H1 (cell line): ENCODE measurements around the gene CHP2. TPM values are rescaled to one million over a fixed set of nuclear protein-coding genes. Genes with fewer than 3 reads are reported as not detected.
A peak's percentile ranks its signal among the peaks of the same experiment; 100 is the strongest.

Source experiments
- CTCF ChIA-PET: fragments of 300-600 bp; sonication (Branson Sonifier 250); formaldehyde crosslinking; loops from one replicate; lab custom pipeline; 2021; ENCODE audit not compliant: partially characterized antibody; lab: Charles Lee
- POLR2A ChIA-PET: fragments of 300-600 bp; sonication (Branson Sonifier 250); formaldehyde crosslinking; loops from one replicate; lab custom pipeline; 2021; ENCODE audit warnings: inconsistent platforms; ENCODE audit not compliant: partially characterized antibody; lab: Charles Lee
- DNase-seq, 2 experiments: peaks; one replicate each; pipeline versions ENCODE4 v3.0.0 to v3.0.0-alpha.2; 2010 to 2022; ENCODE audit warnings: low spot score in 2 of 2, low read depth in 1 of 2, mixed read lengths in 1 of 2
- FAIRE-seq: peaks from 2 replicates; lab custom pipeline; 2011; peaks lifted over from hg19 to GRCh38; lab: Jason Lieb, UNC
- H2AFZ ChIP-seq: 2 replicates; pipeline ENCODE4 v1.8.1; 2012; ENCODE audit warnings: low read length, inconsistent platforms
- H2AK5ac ChIP-seq: 2 replicates; pipeline ENCODE4 v1.6.1; 2013; ENCODE audit warnings: low read depth, low read length
- H2BK120ac ChIP-seq: replicated peaks from 2 replicates; pipeline ENCODE3; 2013; ENCODE audit warnings: low read depth, low read length, inconsistent platforms
- H2BK12ac ChIP-seq: 2 replicates; pipeline ENCODE4 v1.6.1; 2013; ENCODE audit warnings: low read depth, low read length
- H2BK15ac ChIP-seq: 2 replicates; pipeline ENCODE4 v1.6.1; 2013; ENCODE audit warnings: low read length
- H2BK20ac ChIP-seq: 2 replicates; pipeline ENCODE4 v1.6.1; 2013; ENCODE audit warnings: low read length
- H2BK5ac ChIP-seq: 2 replicates; pipeline ENCODE4 v1.6.1; 2013; ENCODE audit warnings: low read depth, low read length
- H3K14ac ChIP-seq: 2 replicates; pipeline ENCODE4 v1.6.1; 2013; ENCODE audit warnings: inconsistent platforms; ENCODE audit not compliant: insufficient read length
- H3K18ac ChIP-seq: 2 replicates; pipeline ENCODE4 v1.6.1; 2013; ENCODE audit warnings: low read length; ENCODE audit errors: extremely low read depth
- H3K23ac ChIP-seq: 2 replicates; pipeline ENCODE4 v1.6.1; 2013; ENCODE audit warnings: inconsistent platforms; ENCODE audit not compliant: insufficient read length
- H3K23me2 ChIP-seq: 2 replicates; pipeline ENCODE4 v1.6.1; 2013; ENCODE audit warnings: low read depth, low read length
- H3K27ac ChIP-seq: 2 replicates; pipeline ENCODE4 v1.6.1; 2011; ENCODE audit warnings: low read depth, low read length, inconsistent platforms
- H3K27me3 ChIP-seq, 4 experiments: replicated peaks in 1 of 4; 1 replicate in 1 of 4; 2 replicates in 3 of 4; pipeline versions ENCODE4 v1.6.1 to v1.8.1; 2011 to 2013; ENCODE audit warnings: low read length in 3 of 4, mild to moderate bottlenecking in 3 of 4, inconsistent platforms in 2 of 4, mixed read lengths in 2 of 4, moderate library complexity in 1 of 4; ENCODE audit not compliant: control insufficient read depth in 3 of 4, insufficient read depth in 3 of 4; ENCODE audit errors: extremely low read depth in 1 of 4
- H3K36me3 ChIP-seq, 4 experiments: 2 replicates each; pipeline versions ENCODE4 v1.6.1 to v1.8.1; 2011 to 2013; ENCODE audit warnings: mild to moderate bottlenecking in 4 of 4, low read length in 3 of 4, moderate library complexity in 2 of 4, control low read depth in 1 of 4, inconsistent platforms in 1 of 4; ENCODE audit not compliant: insufficient read depth in 4 of 4, control insufficient read depth in 2 of 4
- H3K4ac ChIP-seq: replicated peaks from 2 replicates; pipeline ENCODE3; 2013; ENCODE audit warnings: low read length, low read depth, mixed read lengths, inconsistent platforms; ENCODE audit not compliant: insufficient read length
- H3K4me1 ChIP-seq, 4 experiments: replicated peaks in 1 of 4; 1 replicate in 1 of 4; 2 replicates in 3 of 4; pipeline versions ENCODE4 v1.6.1 to v1.8.1; 2011 to 2013; ENCODE audit warnings: low read length in 3 of 4, inconsistent platforms in 2 of 4, mixed read lengths in 1 of 4; ENCODE audit not compliant: insufficient read depth in 4 of 4, control insufficient read depth in 3 of 4
- H3K4me2 ChIP-seq, 2 experiments: 2 replicates each; pipeline versions ENCODE4 v1.6.1 to v1.8.1; 2011 to 2013; ENCODE audit warnings: low read depth in 2 of 2, low read length in 2 of 2, control low read depth in 1 of 2, inconsistent platforms in 1 of 2, mild to moderate bottlenecking in 1 of 2; ENCODE audit not compliant: insufficient read depth in 1 of 2
- H3K4me3 ChIP-seq, 4 experiments: fragments of 200-600, 300-600 bp in 1 of 4; sonication (generic), shearing (Covaris generic), sonication (Bioruptor Twin) in 1 of 4; 2 replicates each; pipeline versions ENCODE4 v1.5.1 to v1.8.1; 2011 to 2016; ENCODE audit warnings: low read length in 4 of 4, low read depth in 3 of 4, control low read depth in 2 of 4, inconsistent platforms in 2 of 4, mild to moderate bottlenecking in 2 of 4, mixed read lengths in 1 of 4, moderate library complexity in 1 of 4; ENCODE audit not compliant: insufficient read depth in 2 of 4; ENCODE audit errors: extremely low read depth in 1 of 4
- H3K56ac ChIP-seq: replicated peaks from 2 replicates; pipeline ENCODE3; 2013; ENCODE audit warnings: low read depth, mild to moderate bottlenecking, mixed read lengths, low read length, inconsistent platforms; ENCODE audit not compliant: insufficient read length
- H3K79me1 ChIP-seq: 2 replicates; pipeline ENCODE4 v1.6.1; 2013; ENCODE audit warnings: low read depth, low read length, control low read depth
- H3K79me2 ChIP-seq, 2 experiments: 2 replicates each; pipeline versions ENCODE4 v1.6.1 to v1.8.1; 2012 to 2013; ENCODE audit warnings: low read length in 2 of 2, mild to moderate bottlenecking in 2 of 2, inconsistent platforms in 1 of 2; ENCODE audit not compliant: insufficient read depth in 2 of 2, control insufficient read depth in 1 of 2
- H3K9ac ChIP-seq, 4 experiments: replicated peaks in 1 of 4; 1 replicate in 1 of 4; 2 replicates in 3 of 4; pipeline versions ENCODE4 v1.6.1 to v1.8.1; 2011 to 2013; ENCODE audit warnings: low read depth in 3 of 4, low read length in 3 of 4, control low read depth in 2 of 4, mild to moderate bottlenecking in 2 of 4, moderate library complexity in 2 of 4, inconsistent platforms in 1 of 4; ENCODE audit errors: extremely low read depth in 1 of 4
- H3K9me3 ChIP-seq, 2 experiments: 2 replicates each; pipeline versions ENCODE4 v1.6.1 to v1.8.1; 2012 to 2013; ENCODE audit warnings: mild to moderate bottlenecking in 2 of 2, moderate library complexity in 2 of 2, control low read depth in 1 of 2, inconsistent platforms in 1 of 2, low read depth in 1 of 2, low read length in 1 of 2, mixed read lengths in 1 of 2; ENCODE audit not compliant: insufficient read depth in 2 of 2
- H4K20me1 ChIP-seq, 2 experiments: replicated peaks in 1 of 2; 2 replicates each; pipeline versions ENCODE3 to v1.8.1; 2011 to 2013; ENCODE audit warnings: inconsistent platforms in 2 of 2, low read length in 2 of 2, mild to moderate bottlenecking in 1 of 2; ENCODE audit not compliant: insufficient read depth in 2 of 2, control insufficient read depth in 1 of 2
- H4K5ac ChIP-seq: 2 replicates; pipeline ENCODE4 v1.6.1; 2013; ENCODE audit warnings: low read length, low read depth, mixed read lengths, inconsistent platforms; ENCODE audit not compliant: insufficient read length
- H4K8ac ChIP-seq: 2 replicates; pipeline ENCODE4 v1.8.0; 2013; ENCODE audit warnings: mild to moderate bottlenecking, moderate library complexity, low read length, inconsistent platforms; ENCODE audit not compliant: insufficient read depth; ENCODE audit errors: extremely low read depth
- H4K91ac ChIP-seq: replicated peaks from 2 replicates; pipeline ENCODE3; 2013; ENCODE audit warnings: low read length, mixed read lengths, inconsistent platforms; ENCODE audit not compliant: insufficient read length
- CBX5 ChIP-seq: fragments of 300-800, 300-1000 bp; sonication (generic); IDR thresholded peaks from 2 replicates; pipeline ENCODE4 v1.7.1; 2016; ENCODE audit warnings: antibody characterized with exemption, low read length, low read depth
- CHD2 ChIP-seq: IDR thresholded peaks from 2 replicates; pipeline ENCODE4 v1.6.1; 2012; ENCODE audit warnings: low read length, improper control_type of control experiment
- FOSL1 ChIP-seq: IDR thresholded peaks from 2 replicates; pipeline ENCODE4 v1.6.1; 2011; ENCODE audit warnings: mild to moderate bottlenecking, low read depth, low read length, moderate library complexity; ENCODE audit not compliant: insufficient read depth
- POLR2A ChIP-seq, 2 experiments: IDR thresholded peaks; 1 replicate in 1 of 2; 2 replicates in 1 of 2; pipeline ENCODE4 v1.6.1; 2011; ENCODE audit warnings: low read depth in 2 of 2, low read length in 2 of 2, mild to moderate bottlenecking in 2 of 2; ENCODE audit errors: control extremely low read depth in 1 of 2
- RAD21 ChIP-seq, 2 experiments: IDR thresholded peaks in 1 of 2; conservative IDR thresholded peaks in 1 of 2; 2 replicates each; pipeline ENCODE4 v1.6.1; 2011; ENCODE audit warnings: low read depth in 2 of 2, low read length in 2 of 2, improper control_type of control experiment in 1 of 2, inconsistent platforms in 1 of 2, mild to moderate bottlenecking in 1 of 2, moderate library complexity in 1 of 2
- RFX5 ChIP-seq: IDR thresholded peaks from 2 replicates; pipeline ENCODE4 v1.6.1; 2011; ENCODE audit warnings: low read depth, low read length, improper control_type of control experiment, borderline replicate concordance
- SIN3A ChIP-seq, 2 experiments: IDR thresholded peaks in 1 of 2; conservative IDR thresholded peaks in 1 of 2; 2 replicates each; pipeline ENCODE4 v1.6.1; 2011 to 2012; ENCODE audit warnings: low read length in 2 of 2, improper control_type of control experiment in 1 of 2, low read depth in 1 of 2, mild to moderate bottlenecking in 1 of 2
- SIX5 ChIP-seq: IDR thresholded peaks from 2 replicates; pipeline ENCODE4 v1.6.1; 2011; ENCODE audit warnings: mild to moderate bottlenecking, low read depth, low read length
- SP4 ChIP-seq: IDR thresholded peaks from 2 replicates; pipeline ENCODE4 v1.6.1; 2012; ENCODE audit warnings: low read length, inconsistent platforms
- SRF ChIP-seq: IDR thresholded peaks from 2 replicates; pipeline ENCODE4 v1.6.1; 2011; ENCODE audit warnings: mild to moderate bottlenecking, low read depth, low read length, moderate library complexity
- SUZ12 ChIP-seq: fragments of 200-600 bp; sonication (generic); IDR thresholded peaks from 2 replicates; pipeline ENCODE4 v1.6.1; 2012; ENCODE audit warnings: mild to moderate bottlenecking, inconsistent platforms, low read length, moderate library complexity, mixed read lengths
- TAF1 ChIP-seq: IDR thresholded peaks from 2 replicates; pipeline ENCODE4 v1.6.1; 2011; ENCODE audit warnings: mild to moderate bottlenecking, low read depth, low read length
- TCF12 ChIP-seq: IDR thresholded peaks from 2 replicates; pipeline ENCODE4 v1.6.1; 2011; ENCODE audit warnings: low read depth, mild to moderate bottlenecking, low read length
- WGBS, 2 experiments: shearing (Covaris generic) in 1 of 2; methylation state at CpG; one replicate each; pipeline versions ENCODE4 v1.1.6 to v1.1.7; 2013 to 2015; ENCODE audit warnings: low lambda C conversion rate in 2 of 2, mixed read lengths in 2 of 2, inconsistent platforms in 1 of 2, low coverage in 1 of 2, missing lambda C conversion rate in 1 of 2; ENCODE audit not compliant: insufficient replicate concordance in 2 of 2, insufficient coverage in 1 of 2, insufficient read length in 1 of 2; ENCODE audit errors: extremely low coverage in 1 of 2, missing lambda C conversion rate in 1 of 2; 5-methylcytosine and 5-hydroxymethylcytosine counted together
- polyA plus RNA-seq, 7 experiments: library from polyadenylated mRNA; depleted of rRNA in 3 of 7; stranded (reverse) in 5 of 7; unstranded in 2 of 7; fragments of >200 nt in 5 of 7; fragments of 200-250 nt in 2 of 7; gene quantifications; 1 replicate in 5 of 7; 2 replicates in 1 of 7; 4 replicates in 1 of 7; pipeline versions ENCODE4 v1.2.1 to v1.2.3, GENCODE V29; 2011 to 2013; ENCODE audit warnings: missing spikeins in 2 of 7, mixed read lengths in 2 of 7
- total RNA-seq: library from RNA; stranded (reverse); fragmentation: NEBNext Ultra II Directional; extraction: Animal tissue kit (Norgen Biotek cat#: 25700); gene quantifications from 2 replicates; pipeline ENCODE4 v1.2.1, GENCODE V29; 2021
- TF ChIP-seq, protein P1 (sequence below): IDR thresholded peaks from 2 replicates; pipeline ENCODE4 v1.6.1; 2012; ENCODE audit warnings: inconsistent platforms

CHP2 gene
- total and polyA plus RNA-seq, 2 of the 8 experiments (the other 6 are each of a cell fraction or from before 2014, with no cell fraction given), result 1.3 to 1.6 TPM

DNA sequence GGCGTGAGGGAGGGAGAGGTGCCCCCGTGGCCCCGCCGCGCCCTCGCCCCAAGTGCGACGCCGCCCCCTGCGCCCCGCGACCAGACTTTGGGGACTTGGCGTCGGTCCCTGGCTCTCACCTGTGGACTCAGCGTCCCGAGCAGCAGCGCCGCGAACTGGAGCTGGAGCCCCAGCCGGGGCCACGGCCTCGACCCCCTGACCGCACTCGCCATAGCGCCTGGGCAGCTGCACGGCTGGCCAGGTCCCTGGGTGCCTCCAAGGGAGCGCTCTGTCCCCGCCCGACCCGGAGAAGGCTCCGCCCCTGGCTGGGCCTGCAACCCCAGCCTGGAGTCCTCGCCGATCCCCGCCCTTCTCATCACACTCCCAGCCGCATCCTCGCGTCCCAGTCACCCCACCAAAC lies 41.9 kb upstream of the CHP2 start, which contains the start of gene ERN2:
ERN2 (minus strand) TSS at position 247 of the 400 bp plus-strand sequence; CDS start at position 212, 35 bp downstream.
- H4K5ac ChIP-seq, result no peak within 1 kb of the TSS
- H3K9ac ChIP-seq, result peak within 1 kb of the TSS in 2 of 4 experiments; percentile 2 to 57; a peak in 1 of 7 replicates
- H3K79me2 ChIP-seq, result no peaks in the 10 kb centered on the region
- H3K4me3 ChIP-seq, result peak within 1 kb of the TSS; percentile 45 to 65 (median 58)
- H3K4me2 ChIP-seq, result peak within 1 kb of the TSS; percentile 73 to 79
- 2% methylated on average over 22 of the region's 37 CpGs; no CpG with 5 or more reads in 1 of the 2 experiments for WGBS, 2 experiments
- peaks cover 10% of the 10 kb centered on the region; the same call in 1 of the 2 replicates for H3K23me2 ChIP-seq
- H2BK20ac ChIP-seq, result no peak within 1 kb of the TSS
- no peaks in the 10 kb centered on the region for H3K36me3 ChIP-seq
- H2BK15ac ChIP-seq, result no peak within 1 kb of the TSS
- H3K18ac ChIP-seq, result peak within 1 kb of the TSS; percentile 60
- no peak within 1 kb of the TSS for H3K23ac ChIP-seq
- no peaks in the 10 kb centered on the region for H4K20me1 ChIP-seq
- H4K91ac ChIP-seq, result no peak within 1 kb of the TSS
- H3K56ac ChIP-seq, result no peak within 1 kb of the TSS
- H2AFZ ChIP-seq, result peak within 1 kb of the TSS; percentile 95
- H3K4ac ChIP-seq, result no peak within 1 kb of the TSS
- H2AK5ac ChIP-seq, result no peak within 1 kb of the TSS
- H3K14ac ChIP-seq, result no peak within 1 kb of the TSS
- no peak for FAIRE-seq
- no peak within 1 kb of the TSS; the same call in 1 of the 2 replicates for H2BK5ac ChIP-seq
- no peaks in the 10 kb centered on the region; a peak in 1 of 7 replicates for H3K4me1 ChIP-seq
- CTCF ChIA-PET, result interaction anchor here (0.7 to 2.4 kb wide), 5 partner anchors 9 to 324 kb away, joined by 3 to 7 read pairs (median 3); partner anchors contain the start of gene PLK1
- peak in 1 of 2 experiments; percentile 82 for DNase-seq
- H2BK120ac ChIP-seq, result no peak within 1 kb of the TSS
- H3K79me1 ChIP-seq, result no peaks in the 10 kb centered on the region
- POLR2A ChIA-PET, result interaction anchor here (1.0 to 1.8 kb wide), 5 partner anchors 9 to 35 kb away, joined by 3 to 5 read pairs (median 3); partner anchors contain the start of gene PLK1
- H3K9me3 ChIP-seq, result peaks cover 8% of the 10 kb centered on the region in 2 experiments; a peak in 2 of 4 replicates
- no peak within 1 kb of the TSS; the same call in 1 of the 2 replicates for H2BK12ac ChIP-seq
- peak within 1 kb of the TSS; percentile 69 for H4K8ac ChIP-seq
- peaks cover 2 to 21% (median 19%) of the 10 kb centered on the region in 4 experiments for H3K27me3 ChIP-seq
- H3K27ac ChIP-seq, result no peak within 1 kb of the TSS
- no peak for TF ChIP-seq FOSL1
- TF ChIP-seq, protein P1, sequence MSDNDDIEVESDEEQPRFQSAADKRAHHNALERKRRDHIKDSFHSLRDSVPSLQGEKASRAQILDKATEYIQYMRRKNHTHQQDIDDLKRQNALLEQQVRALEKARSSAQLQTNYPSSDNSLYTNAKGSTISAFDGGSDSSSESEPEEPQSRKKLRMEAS, result peak; percentile 40
- TF ChIP-seq SIN3A (conservative IDR thresholded peaks at IDR 0.05 in 1 of 2, IDR thresholded peaks at IDR 0.05 in 1 of 2; ENCODE audit: low read depth in 1 of 2, low read length in 2 of 2), result no peak
- TF ChIP-seq TCF12, result no peak
- TF ChIP-seq SUZ12, result 0 out of 2 replicates have a peak, but pooled peaks have one; percentile 54
- no peak for TF ChIP-seq CBX5
- no peak for TF ChIP-seq CHD2
- TF ChIP-seq POLR2A (IDR thresholded peaks at IDR 0.05; ENCODE audit: control extremely low read depth in 1 of 2, low read depth in 2 of 2, low read length in 2 of 2), result no peak
- no peak for TF ChIP-seq SP4
- TF ChIP-seq RAD21 (IDR thresholded peaks at IDR 0.05 in 1 of 2, conservative IDR thresholded peaks at IDR 0.05 in 1 of 2; ENCODE audit: low read depth in 2 of 2, low read length in 2 of 2), result no peak
- no peak for TF ChIP-seq SRF
- TF ChIP-seq TAF1, result no peak
- no peak for TF ChIP-seq SIX5
- TF ChIP-seq RFX5, result no peak
